ENCODE results near the gene PHACTR1. TPM values are rescaled to one million over a fixed set of nuclear protein-coding genes. Genes with fewer than 3 reads are reported as not detected.

Gene PHACTR1
- total RNA-seq, 1 experiment from 2014 or later = 15.5 TPM

DNA sequence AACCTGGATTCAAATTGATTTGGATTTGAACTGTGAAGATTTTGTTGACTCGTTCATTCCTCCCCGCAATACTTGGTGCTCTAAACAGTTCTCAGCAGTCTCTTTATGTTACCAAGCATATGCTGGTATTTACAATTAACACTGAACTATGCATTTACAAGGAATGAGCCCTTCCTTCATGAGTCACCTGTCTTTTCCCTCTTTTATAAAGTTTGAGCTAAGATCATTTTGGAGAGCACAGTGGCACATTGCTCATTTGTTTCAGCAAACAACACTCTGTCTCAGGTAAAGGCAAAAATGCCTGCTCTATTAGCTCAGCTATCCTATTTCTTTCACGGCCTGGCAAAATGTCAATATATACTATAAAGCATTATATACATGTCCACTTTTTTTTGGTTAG lies 285.4 kb downstream of the PHACTR1 start:
- POLR2A ChIA-PET = no interaction called here
- no peak for DNase-seq (ENCODE audit: low spot score)
- no peaks in the 10 kb centered on the region for H3K27me3 Mint-ChIP-seq (ENCODE audit: low read depth)
- H3K4me3 Mint-ChIP-seq = no peak overlapping the region
- no peaks in the 10 kb centered on the region for H3K4me1 Mint-ChIP-seq
- no peaks in the 10 kb centered on the region for H3K36me3 Mint-ChIP-seq
- ATAC-seq = no peak
- H3K9me3 Mint-ChIP-seq = no peaks in the 10 kb centered on the region
- no peak overlapping the region for H3K27ac Mint-ChIP-seq
- CTCF ChIA-PET = no interaction called here
- TF ChIP-seq NR1H2 (CRISPR knock-in tag; IDR thresholded peaks at IDR 0.05) (no peak), FOXP4 (CRISPR knock-in tag; IDR thresholded peaks at IDR 0.05) (no peak), ATF3 (CRISPR knock-in tag; conservative IDR thresholded peaks at IDR 0.05) (no peak), ZNF671 (CRISPR knock-in tag; IDR thresholded peaks at IDR 0.05) (no peak), SOX15 (CRISPR knock-in tag; IDR thresholded peaks at IDR 0.05) (no peak), FOXJ3 (CRISPR knock-in tag; IDR thresholded peaks at IDR 0.05; ENCODE audit: borderline replicate concordance) (no peak), ZNF416 (CRISPR knock-in tag; IDR thresholded peaks at IDR 0.05) (no peak), EMX1 (CRISPR knock-in tag; IDR thresholded peaks at IDR 0.05) (no peak), MLX (CRISPR knock-in tag; IDR thresholded peaks at IDR 0.05) (no peak), CBFB (CRISPR knock-in tag; IDR thresholded peaks at IDR 0.05; ENCODE audit: low read depth) (no peak), ZSCAN18 (CRISPR knock-in tag; IDR thresholded peaks at IDR 0.05) (no peak), GABPB1 (CRISPR knock-in tag; IDR thresholded peaks at IDR 0.05) (no peak), NR2C2 (CRISPR knock-in tag; IDR thresholded peaks at IDR 0.05) (no peak), ELF4 (CRISPR knock-in tag; IDR thresholded peaks at IDR 0.05; ENCODE audit: low read depth) (no peak), ATF1 (CRISPR knock-in tag; IDR thresholded peaks at IDR 0.05) (no peak)
- TF ChIP-seq, protein P1, sequence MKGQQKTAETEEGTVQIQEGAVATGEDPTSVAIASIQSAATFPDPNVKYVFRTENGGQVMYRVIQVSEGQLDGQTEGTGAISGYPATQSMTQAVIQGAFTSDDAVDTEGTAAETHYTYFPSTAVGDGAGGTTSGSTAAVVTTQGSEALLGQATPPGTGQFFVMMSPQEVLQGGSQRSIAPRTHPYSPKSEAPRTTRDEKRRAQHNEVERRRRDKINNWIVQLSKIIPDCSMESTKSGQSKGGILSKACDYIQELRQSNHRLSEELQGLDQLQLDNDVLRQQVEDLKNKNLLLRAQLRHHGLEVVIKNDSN (CRISPR knock-in tag; IDR thresholded peaks at IDR 0.05) = no peak
- TF ChIP-seq, protein P2, sequence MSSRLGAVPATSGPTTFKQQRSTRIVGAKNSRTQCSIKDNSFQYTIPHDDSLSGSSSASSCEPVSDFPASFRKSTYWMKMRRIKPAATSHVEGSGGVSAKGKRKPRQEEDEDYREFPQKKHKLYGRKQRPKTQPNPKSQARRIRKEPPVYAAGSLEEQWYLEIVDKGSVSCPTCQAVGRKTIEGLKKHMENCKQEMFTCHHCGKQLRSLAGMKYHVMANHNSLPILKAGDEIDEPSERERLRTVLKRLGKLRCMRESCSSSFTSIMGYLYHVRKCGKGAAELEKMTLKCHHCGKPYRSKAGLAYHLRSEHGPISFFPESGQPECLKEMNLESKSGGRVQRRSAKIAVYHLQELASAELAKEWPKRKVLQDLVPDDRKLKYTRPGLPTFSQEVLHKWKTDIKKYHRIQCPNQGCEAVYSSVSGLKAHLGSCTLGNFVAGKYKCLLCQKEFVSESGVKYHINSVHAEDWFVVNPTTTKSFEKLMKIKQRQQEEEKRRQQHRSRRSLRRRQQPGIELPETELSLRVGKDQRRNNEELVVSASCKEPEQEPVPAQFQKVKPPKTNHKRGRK (CRISPR knock-in tag; IDR thresholded peaks at IDR 0.05; ENCODE audit: borderline replicate concordance) = no peak

GRCh38 chr6:13004601-13005000 lies 288.0 kb downstream of the PHACTR1 start:
- ChIA-PET POLR2A (no interaction called here), CTCF (no interaction called here)
- Mint-ChIP-seq H3K27me3 (ENCODE audit: low read depth) (no peaks in the 10 kb centered on the region), H3K9me3 (no peaks in the 10 kb centered on the region), H3K4me3 (no peak overlapping the region), H3K36me3 (no peaks in the 10 kb centered on the region), H3K27ac (no peak overlapping the region), H3K4me1 (no peaks in the 10 kb centered on the region)
- ATAC-seq = no peak
- no peak for DNase-seq (ENCODE audit: low spot score)
- TF ChIP-seq, protein P3, sequence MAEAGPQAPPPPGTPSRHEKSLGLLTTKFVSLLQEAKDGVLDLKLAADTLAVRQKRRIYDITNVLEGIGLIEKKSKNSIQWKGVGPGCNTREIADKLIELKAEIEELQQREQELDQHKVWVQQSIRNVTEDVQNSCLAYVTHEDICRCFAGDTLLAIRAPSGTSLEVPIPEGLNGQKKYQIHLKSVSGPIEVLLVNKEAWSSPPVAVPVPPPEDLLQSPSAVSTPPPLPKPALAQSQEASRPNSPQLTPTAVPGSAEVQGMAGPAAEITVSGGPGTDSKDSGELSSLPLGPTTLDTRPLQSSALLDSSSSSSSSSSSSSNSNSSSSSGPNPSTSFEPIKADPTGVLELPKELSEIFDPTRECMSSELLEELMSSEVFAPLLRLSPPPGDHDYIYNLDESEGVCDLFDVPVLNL (CRISPR knock-in tag; IDR thresholded peaks at IDR 0.05; ENCODE audit: borderline replicate concordance, low read depth) = no peak
- TF ChIP-seq ARID4B (CRISPR knock-in tag; IDR thresholded peaks at IDR 0.05; ENCODE audit: borderline replicate concordance) = no peak
- TF ChIP-seq, protein P4, sequence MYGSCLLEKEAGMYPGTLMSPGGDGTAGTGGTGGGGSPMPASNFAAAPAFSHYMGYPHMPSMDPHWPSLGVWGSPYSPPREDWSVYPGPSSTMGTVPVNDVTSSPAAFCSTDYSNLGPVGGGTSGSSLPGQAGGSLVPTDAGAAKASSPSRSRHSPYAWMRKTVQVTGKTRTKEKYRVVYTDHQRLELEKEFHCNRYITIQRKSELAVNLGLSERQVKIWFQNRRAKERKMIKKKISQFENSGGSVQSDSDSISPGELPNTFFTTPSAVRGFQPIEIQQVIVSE (CRISPR knock-in tag; IDR thresholded peaks at IDR 0.05; ENCODE audit: borderline replicate concordance) = no peak
- TF ChIP-seq TCF7 (CRISPR knock-in tag; IDR thresholded peaks at IDR 0.05; ENCODE audit: low read depth) = no peak
- TF ChIP-seq USF2 (CRISPR knock-in tag; IDR thresholded peaks at IDR 0.05) = no peak
- TF ChIP-seq HMGA2 (CRISPR knock-in tag; IDR thresholded peaks at IDR 0.05) = peak; percentile 56

All from WTC11 (cell line).